ENCODE measurements around the gene CHTF18. TPM values are rescaled to one million over a fixed set of nuclear protein-coding genes. Genes with fewer than 3 reads are reported as not detected.

CHTF18 gene
- total RNA-seq, 1 experiment from 2014 or later: 120 TPM

DNA sequence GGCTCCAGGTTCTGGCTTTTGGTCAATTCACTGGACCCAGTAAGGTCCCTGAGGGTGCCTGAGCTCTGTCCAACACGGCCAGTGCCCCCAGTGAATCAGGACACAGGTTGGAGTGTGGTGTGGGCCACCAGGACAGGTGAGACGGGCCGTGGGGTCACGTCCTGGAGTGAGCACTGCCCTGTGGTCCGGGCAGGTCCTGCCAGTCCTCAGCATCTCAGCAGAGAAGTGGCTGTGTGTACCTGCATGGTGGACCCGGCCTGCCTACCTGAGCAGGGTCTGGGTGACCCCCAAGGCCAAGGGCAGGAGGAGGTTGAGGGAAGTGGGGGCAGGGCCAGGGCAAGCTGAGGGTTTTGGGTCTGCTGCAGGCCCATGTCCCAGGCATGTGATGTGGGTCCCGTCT, 14.0 kb downstream of the CHTF18 start:
- no peaks in the 10 kb centered on the region for H3K4me1 ChIP-seq (ENCODE audit: insufficient read depth, low read length)

More for the DNA sequence above, 14.0 kb downstream of the CHTF18 start:
- no peak overlapping the region for H2BK5ac ChIP-seq (ENCODE audit: insufficient read length, low read length)
- H4K8ac ChIP-seq (replicated peaks; ENCODE audit: insufficient read length, low read depth, low read length): no peak overlapping the region
- no peaks in the 10 kb centered on the region for H3K9me3 ChIP-seq (ENCODE audit: control insufficient read depth, low read depth, low read length)
- H4K91ac ChIP-seq (ENCODE audit: insufficient read length, low read depth, low read length): no peak overlapping the region
- H3K9ac ChIP-seq (ENCODE audit: extremely low read depth, insufficient read length, low read length): no peak overlapping the region
- H3K27ac Mint-ChIP-seq: no peak overlapping the region
- no peak overlapping the region for H2BK20ac ChIP-seq (ENCODE audit: low read depth, low read length, poor library complexity, severe bottlenecking)
- no peak overlapping the region for H3K4me3 Mint-ChIP-seq
- H3K4me1 Mint-ChIP-seq: no peaks in the 10 kb centered on the region
- no peak overlapping the region for H2AK5ac ChIP-seq (ENCODE audit: insufficient read length, low read length)
- H3K27me3 ChIP-seq (ENCODE audit: insufficient read depth, low read length): peaks cover 5% of the 10 kb centered on the region; the same call in 1 of the 2 replicates
- no peaks in the 10 kb centered on the region for H3K79me2 ChIP-seq (ENCODE audit: insufficient read depth, low read length)
- no peak overlapping the region; the same call in 1 of the 2 replicates for H3K14ac ChIP-seq (ENCODE audit: insufficient read depth, low read length)
- H3K23ac ChIP-seq (ENCODE audit: insufficient read length, low read depth, low read length): no peak overlapping the region
- H4K20me1 ChIP-seq (ENCODE audit: control insufficient read depth, insufficient read depth, insufficient read length): no peaks in the 10 kb centered on the region
- H4K5ac ChIP-seq (ENCODE audit: insufficient read length, low read depth, low read length): no peak overlapping the region
- WGBS (ENCODE audit: extremely low coverage, insufficient read length, low lambda C conversion rate): no CpG with 5 or more reads among the region's 7 CpGs
- H3K4me2 ChIP-seq (ENCODE audit: insufficient read depth, insufficient read length, low read length): no peak overlapping the region
- no peak overlapping the region for H2BK15ac ChIP-seq (ENCODE audit: low read depth, low read length)
- H3K23me2 ChIP-seq (ENCODE audit: insufficient read length, low read depth, low read length, poor library complexity, severe bottlenecking): peaks cover 4% of the 10 kb centered on the region
- H3K18ac ChIP-seq (ENCODE audit: insufficient read length, low read depth, low read length): no peak overlapping the region
- DNase-seq: no peak
- H2BK12ac ChIP-seq (ENCODE audit: insufficient read length, low read depth, low read length): no peak overlapping the region
- H3T11ph ChIP-seq (ENCODE audit: low read length): no peak overlapping the region
- H2BK120ac ChIP-seq (ENCODE audit: low read depth, low read length, poor library complexity, severe bottlenecking): no peak overlapping the region
- H3K4ac ChIP-seq (ENCODE audit: low read depth, low read length): no peak overlapping the region
- peaks cover 5 to 11% (median 7%) of the 10 kb centered on the region in 3 experiments; a peak in 4 of 7 replicates for H3K36me3 Mint-ChIP-seq (ENCODE audit: insufficient read depth in 1 of 3, low read depth in 3 of 3)
- H3K56ac ChIP-seq (ENCODE audit: insufficient read length, low read depth, low read length): no peak overlapping the region
- no peaks in the 10 kb centered on the region for H3K79me1 ChIP-seq (ENCODE audit: insufficient read depth, low read depth, low read length, poor library complexity, severe bottlenecking)
- H3K27ac ChIP-seq (ENCODE audit: insufficient read length, low read depth, low read length): no peak overlapping the region
- TF ChIP-seq, protein P1, sequence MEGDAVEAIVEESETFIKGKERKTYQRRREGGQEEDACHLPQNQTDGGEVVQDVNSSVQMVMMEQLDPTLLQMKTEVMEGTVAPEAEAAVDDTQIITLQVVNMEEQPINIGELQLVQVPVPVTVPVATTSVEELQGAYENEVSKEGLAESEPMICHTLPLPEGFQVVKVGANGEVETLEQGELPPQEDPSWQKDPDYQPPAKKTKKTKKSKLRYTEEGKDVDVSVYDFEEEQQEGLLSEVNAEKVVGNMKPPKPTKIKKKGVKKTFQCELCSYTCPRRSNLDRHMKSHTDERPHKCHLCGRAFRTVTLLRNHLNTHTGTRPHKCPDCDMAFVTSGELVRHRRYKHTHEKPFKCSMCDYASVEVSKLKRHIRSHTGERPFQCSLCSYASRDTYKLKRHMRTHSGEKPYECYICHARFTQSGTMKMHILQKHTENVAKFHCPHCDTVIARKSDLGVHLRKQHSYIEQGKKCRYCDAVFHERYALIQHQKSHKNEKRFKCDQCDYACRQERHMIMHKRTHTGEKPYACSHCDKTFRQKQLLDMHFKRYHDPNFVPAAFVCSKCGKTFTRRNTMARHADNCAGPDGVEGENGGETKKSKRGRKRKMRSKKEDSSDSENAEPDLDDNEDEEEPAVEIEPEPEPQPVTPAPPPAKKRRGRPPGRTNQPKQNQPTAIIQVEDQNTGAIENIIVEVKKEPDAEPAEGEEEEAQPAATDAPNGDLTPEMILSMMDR (conservative IDR thresholded peaks at IDR 0.05): no peak
- peaks cover 68% of the 10 kb centered on the region for H3K27me3 Mint-ChIP-seq (ENCODE audit: low read depth)
- no peak overlapping the region for H2AFZ ChIP-seq (ENCODE audit: low read length)
- H3K9me3 Mint-ChIP-seq: peaks cover 0 to 3% of the 10 kb centered on the region in 2 experiments; a peak in 1 of 5 replicates
